NT2/D1 (cell line): ENCODE data around the gene EDIL3.

ENCODE experiments used
- SUZ12 ChIP-seq: IDR thresholded peaks from 2 replicates; pipeline ENCODE4 v1.6.1; 2011; ENCODE audit not compliant: insufficient read length, insufficient read depth; ENCODE audit errors: extremely low read depth
- YY1 ChIP-seq: IDR thresholded peaks from 2 replicates; pipeline ENCODE4 v1.6.1; 2011; ENCODE audit not compliant: insufficient read length, insufficient read depth
- ZNF274 ChIP-seq: IDR thresholded peaks from 2 replicates; pipeline ENCODE4 v1.6.1; 2011; ENCODE audit warnings: mild to moderate bottlenecking, low read depth, low read length

GRCh38 chr5:84290161-84290560, 94.5 kb downstream of the EDIL3 start:
- no peak for TF ChIP-seq YY1
- no peak for TF ChIP-seq ZNF274
- TF ChIP-seq SUZ12, result no peak
